GM13976 (cell line): Measurements from ENCODE around the gene ARRDC2.
A peak's percentile ranks its signal among the peaks of the same experiment; 100 is the strongest.

Experiments
- DNase-seq: peaks from one replicate; pipeline ENCODE4 v3.0.0; 2012; ENCODE audit warnings: low spot score
- in situ Hi-C: fragments of 300-500 bp; cut with MboI; formaldehyde crosslinking; loops from one replicate; pipeline ENCODE4 v1.12.0; 2022; ENCODE audit warnings: low sequenced_read_pairs, mixed read lengths, inconsistent platforms; ENCODE audit not compliant: unreplicated experiment
- TF ChIP-seq, protein P1 (sequence below): IDR thresholded peaks from 2 replicates; pipeline ENCODE4 v1.5.1; 2012; ENCODE audit warnings: borderline replicate concordance, mild to moderate bottlenecking; ENCODE audit not compliant: insufficient read depth; ENCODE audit errors: extremely low read depth, missing control alignments, control extremely low read depth

Gene ARRDC2

DNA sequence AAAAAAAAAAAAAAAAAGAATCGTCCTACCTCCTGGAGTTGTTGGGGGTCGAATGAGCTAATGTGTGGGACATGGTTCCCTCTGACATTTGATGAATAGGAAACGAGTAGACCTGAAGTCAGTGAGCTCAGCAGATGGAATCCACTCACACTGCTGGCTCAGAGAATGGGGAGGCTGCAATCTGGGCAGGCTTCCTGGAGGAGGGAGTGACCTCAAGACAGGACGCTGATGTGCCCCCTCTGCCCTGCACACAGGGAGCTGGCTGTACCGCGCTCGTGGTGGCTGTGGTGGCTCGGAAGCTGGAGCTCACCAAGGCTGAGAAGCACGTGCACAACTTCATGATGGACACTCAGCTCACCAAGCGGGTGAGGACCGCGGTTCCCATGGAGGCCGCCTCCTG lies 19.8 kb upstream of the ARRDC2 start:
- no peak for DNase-seq
- in situ Hi-C loops, result no loop called here
- TF ChIP-seq, protein P1, sequence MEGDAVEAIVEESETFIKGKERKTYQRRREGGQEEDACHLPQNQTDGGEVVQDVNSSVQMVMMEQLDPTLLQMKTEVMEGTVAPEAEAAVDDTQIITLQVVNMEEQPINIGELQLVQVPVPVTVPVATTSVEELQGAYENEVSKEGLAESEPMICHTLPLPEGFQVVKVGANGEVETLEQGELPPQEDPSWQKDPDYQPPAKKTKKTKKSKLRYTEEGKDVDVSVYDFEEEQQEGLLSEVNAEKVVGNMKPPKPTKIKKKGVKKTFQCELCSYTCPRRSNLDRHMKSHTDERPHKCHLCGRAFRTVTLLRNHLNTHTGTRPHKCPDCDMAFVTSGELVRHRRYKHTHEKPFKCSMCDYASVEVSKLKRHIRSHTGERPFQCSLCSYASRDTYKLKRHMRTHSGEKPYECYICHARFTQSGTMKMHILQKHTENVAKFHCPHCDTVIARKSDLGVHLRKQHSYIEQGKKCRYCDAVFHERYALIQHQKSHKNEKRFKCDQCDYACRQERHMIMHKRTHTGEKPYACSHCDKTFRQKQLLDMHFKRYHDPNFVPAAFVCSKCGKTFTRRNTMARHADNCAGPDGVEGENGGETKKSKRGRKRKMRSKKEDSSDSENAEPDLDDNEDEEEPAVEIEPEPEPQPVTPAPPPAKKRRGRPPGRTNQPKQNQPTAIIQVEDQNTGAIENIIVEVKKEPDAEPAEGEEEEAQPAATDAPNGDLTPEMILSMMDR, result no peak

DNA sequence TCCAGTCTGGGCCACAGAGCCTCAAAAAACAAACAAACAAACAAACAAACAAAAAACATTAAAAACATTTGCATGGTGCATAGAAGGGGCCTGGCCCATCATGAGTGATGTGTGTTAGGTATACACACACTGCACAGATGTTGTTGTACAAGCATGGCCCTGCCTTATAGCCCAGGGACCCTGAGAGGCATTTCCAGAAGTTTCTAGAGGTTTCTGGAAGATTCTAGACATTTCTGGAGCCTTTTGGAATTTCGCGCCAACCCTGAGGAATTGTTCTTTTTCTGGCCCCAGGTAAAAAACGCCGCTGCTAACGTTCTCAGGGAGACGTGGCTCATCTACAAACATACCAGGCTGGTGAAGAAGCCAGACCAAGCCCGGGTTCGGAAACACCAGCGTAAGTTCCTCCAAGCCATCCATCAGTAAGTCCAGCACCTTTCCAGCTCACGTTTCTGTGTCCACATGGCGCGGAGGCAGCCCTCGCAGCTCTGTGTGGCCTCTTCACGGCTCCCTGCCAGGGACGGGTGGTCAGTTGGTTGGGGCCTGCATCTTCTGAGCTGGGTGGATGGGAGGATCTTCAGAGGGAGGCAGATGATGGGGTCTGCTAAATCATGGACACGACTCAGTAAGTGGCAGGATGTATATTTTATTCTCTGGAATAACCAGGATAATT lies 18.4 kb upstream of the ARRDC2 start:
- DNase-seq, result no peak
- TF ChIP-seq, protein P1, result no peak
- in situ Hi-C loops, result loop anchor here (5.0 kb wide), 1 partner anchor 52 kb away; no protein-coding TSS in a partner anchor

DNA sequence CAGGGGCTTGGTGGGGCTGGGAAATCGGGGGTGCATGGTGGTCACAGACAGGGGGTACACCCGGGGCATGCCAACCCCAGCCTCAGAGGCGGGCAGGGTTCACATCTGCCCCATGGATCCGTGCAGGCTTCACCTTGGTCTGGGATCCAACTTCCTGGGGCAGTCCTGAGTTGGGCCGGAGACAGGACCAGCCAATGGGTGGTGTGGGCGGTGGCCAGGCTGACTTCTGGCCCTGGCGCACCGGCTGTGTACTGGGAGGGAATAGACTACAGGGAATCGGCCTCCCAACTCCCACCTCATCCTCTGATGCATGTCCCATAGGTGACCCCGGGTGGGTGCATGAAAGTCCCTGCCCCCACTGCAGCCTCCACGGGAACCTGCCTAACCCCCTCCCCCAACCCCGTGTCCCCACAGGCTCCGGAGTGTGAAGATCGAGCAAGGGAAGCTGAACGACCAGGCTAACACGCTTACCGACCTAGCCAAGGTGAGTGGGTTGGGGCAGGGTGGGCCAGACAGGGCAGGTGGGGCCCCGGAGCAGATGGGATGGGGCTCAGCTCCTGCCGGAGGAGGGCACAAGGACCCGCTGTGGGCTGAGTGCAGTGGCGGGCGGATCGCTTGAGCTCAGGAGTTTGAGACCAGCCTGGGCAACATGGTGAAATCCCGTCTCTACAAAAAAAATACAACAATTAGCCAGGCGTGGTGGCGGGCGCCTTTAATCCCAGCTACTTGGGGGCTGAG lies 14.7 kb upstream of the ARRDC2 start:
- DNase-seq, result no peak
- in situ Hi-C loops, result loop anchor here (5.0 kb wide), 1 partner anchor 56 kb away; no protein-coding TSS in a partner anchor
- TF ChIP-seq, protein P1, result no peak

DNA sequence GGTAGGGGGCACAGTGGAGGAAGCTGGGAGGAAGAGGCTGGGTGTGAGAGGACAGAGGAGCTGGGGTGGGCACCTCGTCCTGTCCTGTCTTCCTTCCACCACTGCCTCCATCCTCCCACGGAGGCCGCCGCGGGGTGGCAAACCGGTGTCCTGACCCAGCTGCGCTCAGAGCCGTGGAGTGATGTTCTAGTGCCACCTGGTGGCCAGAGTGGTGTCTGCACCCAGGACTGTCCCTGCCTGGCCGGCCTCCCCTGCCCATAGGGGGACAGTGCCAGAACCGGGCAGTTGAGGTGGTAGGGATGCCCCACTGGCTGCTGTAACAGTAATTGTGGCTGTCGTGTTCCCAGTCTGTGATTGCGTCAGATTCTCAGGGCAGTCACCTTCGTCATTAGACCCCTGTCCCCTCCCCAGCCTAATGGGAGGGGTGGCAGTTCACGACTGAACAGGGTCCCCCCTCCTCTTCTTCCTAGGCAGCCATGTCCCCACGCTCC lies 11.1 kb upstream of the ARRDC2 start:
- DNase-seq, result peak; percentile 92
- in situ Hi-C loops, result no loop called here
- TF ChIP-seq, protein P1, result peak; percentile 99

DNA sequence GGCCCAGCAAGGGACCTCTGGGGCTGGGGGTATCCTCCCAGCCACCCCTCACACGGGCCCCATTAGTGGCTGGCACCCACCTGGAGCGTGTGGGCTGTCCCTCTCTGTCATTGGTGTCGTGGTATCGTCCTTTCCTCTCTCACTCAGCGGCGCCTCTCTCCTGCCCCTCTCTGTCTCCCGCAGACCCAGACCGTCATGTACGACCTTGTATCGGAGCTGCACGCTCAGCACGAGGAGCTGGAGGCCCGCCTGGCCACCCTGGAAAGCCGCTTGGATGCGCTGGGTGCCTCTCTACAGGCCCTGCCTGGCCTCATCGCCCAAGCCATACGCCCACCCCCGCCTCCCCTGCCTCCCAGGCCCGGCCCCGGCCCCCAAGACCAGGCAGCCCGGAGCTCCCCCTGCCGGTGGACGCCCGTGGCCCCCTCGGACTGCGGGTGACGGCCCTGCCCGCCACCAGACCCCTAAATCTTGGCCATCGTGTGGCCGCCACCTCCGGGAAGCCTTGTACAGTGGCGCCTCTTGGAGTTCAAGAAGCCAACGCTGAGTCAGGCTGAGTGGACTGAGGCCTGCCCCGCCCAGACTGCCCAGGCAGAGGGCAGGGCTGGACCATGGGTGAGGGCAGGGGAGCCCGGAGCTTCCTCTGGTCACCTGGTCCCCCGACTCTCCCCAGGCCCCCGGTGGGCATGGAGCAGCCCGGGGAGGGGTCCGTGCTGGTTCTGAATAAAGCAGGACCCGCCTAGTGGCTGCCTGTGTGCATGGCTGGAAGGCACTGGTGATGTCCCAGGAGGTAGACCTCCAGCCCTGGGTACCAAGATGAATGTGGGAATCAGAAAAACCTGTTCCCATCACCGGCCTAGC lies 9.8 kb upstream of the ARRDC2 start:
- DNase-seq, result no peak
- TF ChIP-seq, protein P1, result peak; percentile 33
- in situ Hi-C loops, result no loop called here

DNA sequence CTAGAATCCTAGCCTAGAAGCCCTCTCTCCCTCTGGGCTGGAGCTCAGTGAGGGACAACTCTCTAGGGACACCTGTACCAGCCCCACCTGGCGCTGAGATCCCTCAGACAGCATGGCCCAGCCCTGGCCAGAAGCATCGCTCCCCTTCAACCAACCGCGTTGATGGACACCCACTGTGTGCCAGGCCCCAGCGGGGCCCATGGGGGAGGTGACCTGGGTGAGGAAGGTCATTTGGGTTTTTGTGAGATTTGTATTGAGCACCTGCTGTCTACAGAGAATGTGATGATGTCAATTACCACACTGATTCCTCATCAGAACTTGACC lies 9.2 kb upstream of the ARRDC2 start:
- in situ Hi-C loops, result no loop called here
- DNase-seq, result no peak
- TF ChIP-seq, protein P1, result no peak
